ENCODE results near the gene TBC1D5.

TBC1D5 gene

GRCh38 chr3:17339132-17339575, 403.3 kb downstream of the TBC1D5 start:
- FAIRE-seq = no peak

- no peak for FAIRE-seq
Measured at GRCh38 chr3:17336291-17336690, 406.1 kb downstream of the TBC1D5 start.

GRCh38 chr3:17333893-17334292, 408.5 kb downstream of the TBC1D5 start:
- FAIRE-seq = no peak

- FAIRE-seq = no peak
Measured at GRCh38 chr3:17333446-17333845, 409.0 kb downstream of the TBC1D5 start.

- FAIRE-seq = no peak
Measured at GRCh38 chr3:17330660-17331059, 411.8 kb downstream of the TBC1D5 start.

GRCh38 chr3:17329927-17330326, 412.5 kb downstream of the TBC1D5 start:
- FAIRE-seq = no peak

- no peak for FAIRE-seq
Measured at GRCh38 chr3:17322106-17322793, 420.2 kb downstream of the TBC1D5 start.

GRCh38 chr3:17320266-17320665, 422.2 kb downstream of the TBC1D5 start:
- no peak for FAIRE-seq

GRCh38 chr3:17315897-17316296, 426.5 kb downstream of the TBC1D5 start:
- FAIRE-seq = no peak

GRCh38 chr3:17314171-17314570, 428.3 kb downstream of the TBC1D5 start:
- no peak for FAIRE-seq

GRCh38 chr3:17313746-17314145, 428.7 kb downstream of the TBC1D5 start:
- no peak for FAIRE-seq

- no peak for FAIRE-seq
Measured at GRCh38 chr3:17310983-17311382, 431.4 kb downstream of the TBC1D5 start.

- no peak for FAIRE-seq
Measured at GRCh38 chr3:17307887-17308286, 434.5 kb downstream of the TBC1D5 start.

GRCh38 chr3:17307482-17307881, 434.9 kb downstream of the TBC1D5 start:
- no peak for FAIRE-seq

- no peak for FAIRE-seq
Measured at GRCh38 chr3:17304969-17305368, 437.5 kb downstream of the TBC1D5 start.

GRCh38 chr3:17302774-17303173, 439.7 kb downstream of the TBC1D5 start:
- no peak for FAIRE-seq

GRCh38 chr3:17302170-17302569, 440.3 kb downstream of the TBC1D5 start:
- FAIRE-seq = no peak

GRCh38 chr3:17301271-17301670, 441.2 kb downstream of the TBC1D5 start:
- FAIRE-seq = no peak

- no peak for FAIRE-seq
Measured at GRCh38 chr3:17300441-17300840, 442.0 kb downstream of the TBC1D5 start.

GRCh38 chr3:17298038-17298437, 444.4 kb downstream of the TBC1D5 start:
- no peak for FAIRE-seq

GRCh38 chr3:17292556-17292955, 449.9 kb downstream of the TBC1D5 start:
- FAIRE-seq = no peak

GRCh38 chr3:17290894-17291293, 451.5 kb downstream of the TBC1D5 start:
- no peak for FAIRE-seq

- no peak for FAIRE-seq
Measured at GRCh38 chr3:17288839-17289399, 453.5 kb downstream of the TBC1D5 start.

- no peak for FAIRE-seq
Measured at GRCh38 chr3:17287006-17287689, 455.3 kb downstream of the TBC1D5 start.
